GM19025 (cell line): ENCODE results near the gene LSS.
"Not testable (repeated sequence)": the region's sequence is repeated elsewhere in the genome, so short reads cannot be mapped to it uniquely, and the experiment has no call there.

Source experiments
- ATAC-seq: cut with Tn5 transposase; IDR thresholded peaks from one replicate; pipeline ENCODE4 v1.9.1; 2021; ENCODE audit warnings: mild to moderate bottlenecking, low read depth, moderate library complexity; ENCODE audit not compliant: unreplicated experiment

The LSS gene

GRCh38 chr21:46171996-46172862 lies 56.3 kb downstream of the LSS start:
- ATAC-seq: no peak

DNA sequence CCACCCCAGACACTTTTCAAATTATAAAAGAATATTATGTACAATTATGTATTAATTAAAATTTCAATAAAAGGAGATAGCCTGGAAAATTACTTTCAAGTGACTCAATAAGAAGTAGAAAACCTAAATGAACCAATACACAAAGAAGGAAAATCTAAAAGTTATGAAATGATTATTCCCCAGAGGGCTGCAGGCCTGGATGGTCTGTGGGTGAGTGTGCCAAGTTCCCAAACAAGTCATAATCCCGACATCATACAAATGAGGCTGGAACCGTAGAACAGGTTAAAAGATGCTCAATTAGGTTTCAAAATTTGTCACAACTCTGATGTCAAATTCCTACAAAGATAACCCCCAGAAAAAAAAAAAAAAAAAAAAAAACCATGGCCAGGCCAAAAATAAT lies 57.0 kb downstream of the LSS start:
- no peak for ATAC-seq

- ATAC-seq: not testable (repeated sequence)
Observed at GRCh38 chr21:46170436-46171193, 58.0 kb downstream of the LSS start.

- no peak for ATAC-seq
Observed at GRCh38 chr21:46168659-46169386, 59.8 kb downstream of the LSS start.

GRCh38 chr21:46168238-46168637 lies 60.3 kb downstream of the LSS start:
- ATAC-seq: no peak

GRCh38 chr21:46165098-46165497 lies 63.5 kb downstream of the LSS start:
- no peak for ATAC-seq

DNA sequence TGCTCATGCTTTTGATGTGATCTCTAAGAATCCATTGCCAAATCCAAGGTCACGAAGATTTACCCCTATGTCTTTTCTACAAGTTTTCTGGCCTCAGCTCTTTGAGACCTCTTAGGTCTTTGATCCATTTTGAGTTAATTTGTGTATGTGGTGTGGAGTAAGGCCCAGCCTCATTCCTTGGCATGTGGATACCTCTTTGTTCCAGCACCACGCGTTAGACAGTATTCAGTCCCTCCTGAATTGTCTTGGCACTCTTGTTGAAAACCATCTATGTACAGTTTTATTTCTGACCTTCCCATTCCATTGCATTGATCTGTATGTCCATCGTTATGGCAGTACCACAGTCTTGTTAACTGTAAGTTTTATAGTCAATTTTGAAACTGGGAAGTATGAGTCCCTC lies 65.2 kb downstream of the LSS start:
- no peak for ATAC-seq

GRCh38 chr21:46161633-46162592 lies 66.7 kb downstream of the LSS start:
- no peak for ATAC-seq

DNA sequence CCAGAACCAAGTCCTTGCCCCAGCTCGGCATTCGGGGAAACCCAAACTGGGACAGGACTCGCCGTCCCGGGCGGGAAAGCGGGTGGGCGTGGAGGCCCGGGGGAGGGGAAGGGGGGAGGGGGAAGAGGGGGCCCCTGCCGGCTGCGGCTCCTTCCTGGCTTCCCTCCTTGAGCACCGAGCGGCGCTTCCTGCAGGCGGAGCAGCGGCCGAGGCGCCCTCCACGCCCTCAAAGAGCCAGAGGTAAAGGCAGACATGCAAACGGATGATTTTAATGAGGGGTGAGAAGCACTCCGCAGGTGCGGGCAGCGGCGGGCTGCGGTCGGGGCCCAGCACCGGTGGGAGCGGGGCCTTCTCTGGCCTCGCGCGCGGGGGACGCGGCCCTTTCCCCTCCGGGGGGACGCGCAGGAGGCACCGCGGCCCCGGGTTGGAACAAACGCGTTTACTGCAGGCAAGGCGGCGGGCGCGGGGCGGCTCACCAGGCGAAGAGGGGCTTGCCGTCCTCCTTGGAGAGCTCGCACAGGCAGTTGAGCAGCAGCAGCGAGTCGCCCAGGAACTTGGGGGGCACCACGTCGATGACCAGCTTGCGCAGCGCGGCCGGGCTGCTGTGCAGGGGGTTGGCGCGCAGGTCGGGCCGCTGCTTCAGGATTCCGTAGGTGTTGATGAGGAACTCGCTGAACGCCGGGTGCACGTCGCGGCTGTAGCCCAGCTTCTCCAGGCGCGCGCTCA lies 67.5 kb downstream of the LSS start:
- no peak for ATAC-seq

DNA sequence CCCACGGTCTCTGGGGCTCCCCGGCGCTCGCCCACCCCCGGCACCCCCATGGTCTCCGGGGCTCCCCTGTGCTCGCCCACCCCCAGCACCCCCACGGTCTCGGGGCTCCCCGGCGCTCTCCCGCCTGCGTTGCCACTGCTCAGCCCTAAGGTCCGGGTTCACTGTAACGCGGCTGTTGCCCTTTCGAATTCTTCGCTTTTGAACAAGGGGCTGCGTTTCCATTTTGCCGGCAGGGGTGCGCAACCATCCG lies 68.0 kb downstream of the LSS start:
- no peak for ATAC-seq

- no peak for ATAC-seq
Observed at GRCh38 chr21:46159841-46160656, 68.5 kb downstream of the LSS start.

GRCh38 chr21:46159390-46159789 lies 69.2 kb downstream of the LSS start:
- no peak for ATAC-seq

DNA sequence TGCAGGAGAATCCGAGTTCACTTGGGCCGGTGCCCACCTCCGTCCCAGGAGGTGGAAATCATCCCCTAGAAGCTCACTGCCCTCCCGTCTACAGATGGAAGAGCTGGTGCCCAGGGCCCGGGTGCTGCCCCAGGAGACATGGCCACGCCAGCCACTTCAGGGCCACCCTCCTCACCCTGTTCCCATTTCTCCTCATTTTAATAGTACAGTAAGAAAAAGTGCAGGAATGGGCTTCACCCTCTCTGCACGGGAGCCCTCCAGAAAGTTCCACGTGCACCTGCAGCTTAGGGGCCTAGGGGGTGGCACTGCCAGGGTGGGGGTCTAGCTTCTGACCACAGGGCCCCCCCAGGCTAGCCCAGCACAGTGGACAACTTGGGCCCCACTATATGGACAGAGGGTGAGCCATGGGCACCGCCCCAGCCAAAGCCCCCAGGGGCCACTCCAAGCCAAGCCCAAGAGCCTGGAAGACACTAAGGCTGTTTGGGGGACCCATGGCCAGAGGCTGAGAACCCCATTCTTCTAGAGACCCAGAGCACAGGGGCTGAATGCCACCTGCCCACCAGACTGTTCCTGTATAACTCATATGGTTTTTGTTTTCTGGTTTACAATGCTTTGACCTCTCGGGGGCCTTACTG lies 69.8 kb downstream of the LSS start:
- ATAC-seq: no peak

DNA sequence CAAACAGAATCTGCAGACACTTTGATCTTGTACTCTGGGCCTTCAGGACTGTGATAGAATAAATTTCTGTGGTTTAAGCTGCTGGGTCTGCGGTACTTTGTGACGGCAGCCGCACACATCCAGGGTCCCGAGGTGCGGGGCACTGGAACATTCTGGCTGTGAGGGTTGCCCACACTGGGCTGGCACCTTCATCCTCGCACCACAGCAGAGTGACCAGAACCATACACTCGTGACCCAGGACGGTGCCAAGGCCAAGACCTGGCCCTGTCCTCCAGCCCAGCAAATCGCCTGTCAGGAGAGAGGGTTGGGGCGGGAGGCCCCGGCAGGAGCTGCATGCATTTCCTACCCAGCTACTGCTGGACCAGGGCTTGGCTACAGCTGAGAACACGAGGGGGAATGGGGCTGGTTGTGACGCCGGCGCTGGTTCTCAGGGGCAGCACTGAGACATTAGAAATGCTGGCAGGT lies 70.6 kb downstream of the LSS start:
- no peak for ATAC-seq

- no peak for ATAC-seq
Observed at GRCh38 chr21:46157396-46157986, 71.1 kb downstream of the LSS start.

GRCh38 chr21:46156678-46157077 lies 71.9 kb downstream of the LSS start:
- no peak for ATAC-seq

GRCh38 chr21:46156378-46156645 lies 72.3 kb downstream of the LSS start:
- no peak for ATAC-seq
